ENCODE results near the gene EDC4. TPM values are rescaled to one million over a fixed set of nuclear protein-coding genes. Genes with fewer than 3 reads are reported as not detected.

Gene EDC4
- total and polyA plus RNA-seq, 9 of the 15 experiments (the other 6 are each of a cell fraction or from before 2014, with no cell fraction given): 1.1 to 131 (median 74.0) TPM

DNA sequence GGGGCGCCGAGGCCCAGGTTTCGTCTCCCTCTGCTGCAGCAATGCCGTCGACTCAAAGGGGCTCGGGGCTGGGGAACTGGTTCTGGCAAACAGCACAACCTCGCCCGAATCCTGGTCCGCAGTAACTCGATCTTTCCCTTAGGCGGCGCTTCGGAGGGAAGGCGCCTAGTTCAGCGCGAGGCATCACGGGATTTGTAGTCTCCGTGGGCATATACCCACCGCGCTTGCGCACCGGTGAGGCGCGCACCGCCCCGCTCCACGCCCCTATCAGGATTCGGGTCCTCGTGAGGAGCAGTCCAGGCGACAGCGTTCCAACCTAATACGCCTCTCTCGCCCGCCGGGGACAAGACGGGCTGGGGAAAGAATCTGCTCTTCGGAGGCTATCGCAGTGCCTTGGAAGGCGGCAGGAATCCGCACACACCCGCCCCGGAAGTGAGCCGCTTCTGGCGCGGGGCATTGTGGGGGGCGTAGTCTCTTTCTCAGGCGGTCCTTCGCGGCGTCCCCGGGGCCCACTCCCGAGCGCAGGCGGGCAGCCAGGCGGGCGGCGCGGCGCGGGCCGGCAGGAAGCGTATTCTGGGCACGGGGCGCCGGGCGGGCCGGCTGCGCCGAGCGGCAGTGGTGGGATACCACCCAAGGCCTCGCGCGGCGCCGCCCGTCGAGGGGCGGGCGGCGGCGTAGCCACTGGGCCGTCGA is 30.9 kb upstream of the EDC4 start, which contains the start of gene THAP11 (continued):
- TF ChIP-seq, protein P1, sequence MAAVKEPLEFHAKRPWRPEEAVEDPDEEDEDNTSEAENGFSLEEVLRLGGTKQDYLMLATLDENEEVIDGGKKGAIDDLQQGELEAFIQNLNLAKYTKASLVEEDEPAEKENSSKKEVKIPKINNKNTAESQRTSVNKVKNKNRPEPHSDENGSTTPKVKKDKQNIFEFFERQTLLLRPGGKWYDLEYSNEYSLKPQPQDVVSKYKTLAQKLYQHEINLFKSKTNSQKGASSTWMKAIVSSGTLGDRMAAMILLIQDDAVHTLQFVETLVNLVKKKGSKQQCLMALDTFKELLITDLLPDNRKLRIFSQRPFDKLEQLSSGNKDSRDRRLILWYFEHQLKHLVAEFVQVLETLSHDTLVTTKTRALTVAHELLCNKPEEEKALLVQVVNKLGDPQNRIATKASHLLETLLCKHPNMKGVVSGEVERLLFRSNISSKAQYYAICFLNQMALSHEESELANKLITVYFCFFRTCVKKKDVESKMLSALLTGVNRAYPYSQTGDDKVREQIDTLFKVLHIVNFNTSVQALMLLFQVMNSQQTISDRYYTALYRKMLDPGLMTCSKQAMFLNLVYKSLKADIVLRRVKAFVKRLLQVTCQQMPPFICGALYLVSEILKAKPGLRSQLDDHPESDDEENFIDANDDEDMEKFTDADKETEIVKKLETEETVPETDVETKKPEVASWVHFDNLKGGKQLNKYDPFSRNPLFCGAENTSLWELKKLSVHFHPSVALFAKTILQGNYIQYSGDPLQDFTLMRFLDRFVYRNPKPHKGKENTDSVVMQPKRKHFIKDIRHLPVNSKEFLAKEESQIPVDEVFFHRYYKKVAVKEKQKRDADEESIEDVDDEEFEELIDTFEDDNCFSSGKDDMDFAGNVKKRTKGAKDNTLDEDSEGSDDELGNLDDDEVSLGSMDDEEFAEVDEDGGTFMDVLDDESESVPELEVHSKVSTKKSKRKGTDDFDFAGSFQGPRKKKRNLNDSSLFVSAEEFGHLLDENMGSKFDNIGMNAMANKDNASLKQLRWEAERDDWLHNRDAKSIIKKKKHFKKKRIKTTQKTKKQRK (IDR thresholded peaks at IDR 0.05; ENCODE audit: borderline replicate concordance, low read depth, low read length): no peak
- TF ChIP-seq ZFP36 (IDR thresholded peaks at IDR 0.05; ENCODE audit: low read depth, low read length, partially characterized antibody): no peak
- TF ChIP-seq HMG20B (CRISPR knock-in tag; IDR thresholded peaks at IDR 0.05): no peak
- no peak for TF ChIP-seq ZNF507 (tag; conservative IDR thresholded peaks at IDR 0.05)
- TF ChIP-seq, protein P2, sequence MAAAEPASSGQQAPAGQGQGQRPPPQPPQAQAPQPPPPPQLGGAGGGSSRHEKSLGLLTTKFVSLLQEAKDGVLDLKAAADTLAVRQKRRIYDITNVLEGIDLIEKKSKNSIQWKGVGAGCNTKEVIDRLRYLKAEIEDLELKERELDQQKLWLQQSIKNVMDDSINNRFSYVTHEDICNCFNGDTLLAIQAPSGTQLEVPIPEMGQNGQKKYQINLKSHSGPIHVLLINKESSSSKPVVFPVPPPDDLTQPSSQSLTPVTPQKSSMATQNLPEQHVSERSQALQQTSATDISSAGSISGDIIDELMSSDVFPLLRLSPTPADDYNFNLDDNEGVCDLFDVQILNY (CRISPR knock-in tag; IDR thresholded peaks at IDR 0.05): no peak
- TF ChIP-seq GABPA (tag; conservative IDR thresholded peaks at IDR 0.05; ENCODE audit: low read depth): peak; percentile 97
- no peak for TF ChIP-seq FOS (IDR thresholded peaks at IDR 0.05; ENCODE audit: extremely low read depth, insufficient read length)
- TF ChIP-seq, protein P3, sequence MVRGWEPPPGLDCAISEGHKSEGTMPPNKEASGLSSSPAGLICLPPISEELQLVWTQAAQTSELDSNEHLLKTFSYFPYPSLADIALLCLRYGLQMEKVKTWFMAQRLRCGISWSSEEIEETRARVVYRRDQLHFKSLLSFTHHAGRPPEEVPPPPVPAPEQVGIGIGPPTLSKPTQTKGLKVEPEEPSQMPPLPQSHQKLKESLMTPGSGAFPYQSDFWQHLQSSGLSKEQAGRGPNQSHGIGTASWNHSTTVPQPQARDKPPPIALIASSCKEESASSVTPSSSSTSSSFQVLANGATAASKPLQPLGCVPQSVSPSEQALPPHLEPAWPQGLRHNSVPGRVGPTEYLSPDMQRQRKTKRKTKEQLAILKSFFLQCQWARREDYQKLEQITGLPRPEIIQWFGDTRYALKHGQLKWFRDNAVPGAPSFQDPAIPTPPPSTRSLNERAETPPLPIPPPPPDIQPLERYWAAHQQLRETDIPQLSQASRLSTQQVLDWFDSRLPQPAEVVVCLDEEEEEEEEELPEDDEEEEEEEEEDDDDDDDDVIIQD (CRISPR knock-in tag; IDR thresholded peaks at IDR 0.05): no peak
- TF ChIP-seq CBX8 (IDR thresholded peaks at IDR 0.05; ENCODE audit: borderline replicate concordance, extremely low read depth, low read depth, low read length, poor library complexity, severe bottlenecking): no peak
- TF ChIP-seq HIVEP1 (CRISPR knock-in tag; IDR thresholded peaks at IDR 0.05): no peak
- TF ChIP-seq ZBTB17 (CRISPR knock-in tag; IDR thresholded peaks at IDR 0.05): no peak
- TF ChIP-seq RNF2 (IDR thresholded peaks at IDR 0.05): peak; percentile 70
- no peak for TF ChIP-seq TGIF2 (CRISPR knock-in tag; IDR thresholded peaks at IDR 0.05)
- no peak for TF ChIP-seq KLF6 (CRISPR knock-in tag; IDR thresholded peaks at IDR 0.05; ENCODE audit: borderline replicate concordance)
- TF ChIP-seq, protein P4, sequence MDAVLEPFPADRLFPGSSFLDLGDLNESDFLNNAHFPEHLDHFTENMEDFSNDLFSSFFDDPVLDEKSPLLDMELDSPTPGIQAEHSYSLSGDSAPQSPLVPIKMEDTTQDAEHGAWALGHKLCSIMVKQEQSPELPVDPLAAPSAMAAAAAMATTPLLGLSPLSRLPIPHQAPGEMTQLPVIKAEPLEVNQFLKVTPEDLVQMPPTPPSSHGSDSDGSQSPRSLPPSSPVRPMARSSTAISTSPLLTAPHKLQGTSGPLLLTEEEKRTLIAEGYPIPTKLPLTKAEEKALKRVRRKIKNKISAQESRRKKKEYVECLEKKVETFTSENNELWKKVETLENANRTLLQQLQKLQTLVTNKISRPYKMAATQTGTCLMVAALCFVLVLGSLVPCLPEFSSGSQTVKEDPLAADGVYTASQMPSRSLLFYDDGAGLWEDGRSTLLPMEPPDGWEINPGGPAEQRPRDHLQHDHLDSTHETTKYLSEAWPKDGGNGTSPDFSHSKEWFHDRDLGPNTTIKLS (IDR thresholded peaks at IDR 0.05; ENCODE audit: borderline replicate concordance, low read depth): peak; percentile 95
- peak; percentile 89 for TF ChIP-seq ZFX (CRISPR knock-in tag; IDR thresholded peaks at IDR 0.05)
- TF ChIP-seq, protein P5, sequence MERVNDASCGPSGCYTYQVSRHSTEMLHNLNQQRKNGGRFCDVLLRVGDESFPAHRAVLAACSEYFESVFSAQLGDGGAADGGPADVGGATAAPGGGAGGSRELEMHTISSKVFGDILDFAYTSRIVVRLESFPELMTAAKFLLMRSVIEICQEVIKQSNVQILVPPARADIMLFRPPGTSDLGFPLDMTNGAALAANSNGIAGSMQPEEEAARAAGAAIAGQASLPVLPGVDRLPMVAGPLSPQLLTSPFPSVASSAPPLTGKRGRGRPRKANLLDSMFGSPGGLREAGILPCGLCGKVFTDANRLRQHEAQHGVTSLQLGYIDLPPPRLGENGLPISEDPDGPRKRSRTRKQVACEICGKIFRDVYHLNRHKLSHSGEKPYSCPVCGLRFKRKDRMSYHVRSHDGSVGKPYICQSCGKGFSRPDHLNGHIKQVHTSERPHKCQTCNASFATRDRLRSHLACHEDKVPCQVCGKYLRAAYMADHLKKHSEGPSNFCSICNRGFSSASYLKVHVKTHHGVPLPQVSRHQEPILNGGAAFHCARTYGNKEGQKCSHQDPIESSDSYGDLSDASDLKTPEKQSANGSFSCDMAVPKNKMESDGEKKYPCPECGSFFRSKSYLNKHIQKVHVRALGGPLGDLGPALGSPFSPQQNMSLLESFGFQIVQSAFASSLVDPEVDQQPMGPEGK (CRISPR knock-in tag; IDR thresholded peaks at IDR 0.05; ENCODE audit: borderline replicate concordance): no peak
- no peak for TF ChIP-seq JUNB (CRISPR knock-in tag; conservative IDR thresholded peaks at IDR 0.05)
